GM13976 (cell line): ENCODE results near the gene PKIG.
A peak's percentile ranks its signal among the peaks of the same experiment; 100 is the strongest.
"Not testable (repeated sequence)": the region's sequence is repeated elsewhere in the genome, so short reads cannot be mapped to it uniquely, and the experiment has no call there.

ENCODE experiments used
- DNase-seq: peaks from one replicate; pipeline ENCODE4 v3.0.0; 2012; ENCODE audit warnings: low spot score
- in situ Hi-C: fragments of 300-500 bp; cut with MboI; formaldehyde crosslinking; loops from one replicate; pipeline ENCODE4 v1.12.0; 2022; ENCODE audit warnings: low sequenced_read_pairs, mixed read lengths, inconsistent platforms; ENCODE audit not compliant: unreplicated experiment
- TF ChIP-seq, protein P1 (sequence below): IDR thresholded peaks from 2 replicates; pipeline ENCODE4 v1.5.1; 2012; ENCODE audit warnings: borderline replicate concordance, mild to moderate bottlenecking; ENCODE audit not compliant: insufficient read depth; ENCODE audit errors: extremely low read depth, missing control alignments, control extremely low read depth

Gene PKIG

DNA sequence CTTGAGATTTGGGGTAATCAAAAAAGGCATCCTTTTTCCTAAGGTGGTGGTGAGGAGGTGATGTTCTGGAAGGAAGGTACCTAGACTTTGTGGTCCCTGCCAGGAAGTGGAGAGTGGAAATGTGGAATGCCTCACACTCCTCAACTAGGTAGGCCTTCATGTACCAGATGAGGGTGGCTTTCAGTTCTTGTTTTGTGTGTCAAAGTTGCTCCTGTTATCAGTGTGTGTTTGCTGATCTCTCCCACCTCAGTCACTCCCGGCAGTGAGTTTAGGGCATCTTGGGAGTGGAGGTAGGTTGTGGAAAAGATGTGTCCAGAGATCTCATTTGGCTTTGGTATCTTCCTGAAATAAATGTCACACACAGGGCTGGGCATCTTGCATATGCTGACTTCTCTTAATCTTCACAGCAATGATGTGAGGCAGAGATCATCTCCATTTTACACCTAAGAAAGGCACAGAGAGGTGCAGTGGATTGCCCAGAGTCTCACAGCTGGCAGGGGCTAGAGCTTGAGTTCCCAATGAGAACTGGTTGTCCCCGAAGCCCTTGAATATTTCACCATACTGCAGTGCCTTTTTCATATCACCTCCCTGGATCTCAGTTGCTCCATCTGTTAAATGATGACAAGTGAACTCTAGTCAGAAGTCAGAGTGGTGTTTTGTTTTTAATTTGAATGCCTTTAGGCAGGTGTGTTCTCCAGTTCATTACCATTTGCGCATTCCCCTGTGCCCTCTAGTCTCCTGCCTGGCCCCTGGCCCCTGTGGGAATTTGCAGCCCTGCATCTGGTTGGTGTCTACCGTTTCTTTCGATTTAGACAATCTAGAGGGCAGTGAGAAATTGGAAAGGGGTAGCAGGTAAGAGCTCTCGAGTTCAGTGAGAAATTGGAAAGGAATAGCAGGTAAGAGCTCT, 2.9 kb downstream of the PKIG start:
- TF ChIP-seq, protein P1, sequence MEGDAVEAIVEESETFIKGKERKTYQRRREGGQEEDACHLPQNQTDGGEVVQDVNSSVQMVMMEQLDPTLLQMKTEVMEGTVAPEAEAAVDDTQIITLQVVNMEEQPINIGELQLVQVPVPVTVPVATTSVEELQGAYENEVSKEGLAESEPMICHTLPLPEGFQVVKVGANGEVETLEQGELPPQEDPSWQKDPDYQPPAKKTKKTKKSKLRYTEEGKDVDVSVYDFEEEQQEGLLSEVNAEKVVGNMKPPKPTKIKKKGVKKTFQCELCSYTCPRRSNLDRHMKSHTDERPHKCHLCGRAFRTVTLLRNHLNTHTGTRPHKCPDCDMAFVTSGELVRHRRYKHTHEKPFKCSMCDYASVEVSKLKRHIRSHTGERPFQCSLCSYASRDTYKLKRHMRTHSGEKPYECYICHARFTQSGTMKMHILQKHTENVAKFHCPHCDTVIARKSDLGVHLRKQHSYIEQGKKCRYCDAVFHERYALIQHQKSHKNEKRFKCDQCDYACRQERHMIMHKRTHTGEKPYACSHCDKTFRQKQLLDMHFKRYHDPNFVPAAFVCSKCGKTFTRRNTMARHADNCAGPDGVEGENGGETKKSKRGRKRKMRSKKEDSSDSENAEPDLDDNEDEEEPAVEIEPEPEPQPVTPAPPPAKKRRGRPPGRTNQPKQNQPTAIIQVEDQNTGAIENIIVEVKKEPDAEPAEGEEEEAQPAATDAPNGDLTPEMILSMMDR = no peak
- DNase-seq = no peak
- in situ Hi-C loops = no loop called here

DNA sequence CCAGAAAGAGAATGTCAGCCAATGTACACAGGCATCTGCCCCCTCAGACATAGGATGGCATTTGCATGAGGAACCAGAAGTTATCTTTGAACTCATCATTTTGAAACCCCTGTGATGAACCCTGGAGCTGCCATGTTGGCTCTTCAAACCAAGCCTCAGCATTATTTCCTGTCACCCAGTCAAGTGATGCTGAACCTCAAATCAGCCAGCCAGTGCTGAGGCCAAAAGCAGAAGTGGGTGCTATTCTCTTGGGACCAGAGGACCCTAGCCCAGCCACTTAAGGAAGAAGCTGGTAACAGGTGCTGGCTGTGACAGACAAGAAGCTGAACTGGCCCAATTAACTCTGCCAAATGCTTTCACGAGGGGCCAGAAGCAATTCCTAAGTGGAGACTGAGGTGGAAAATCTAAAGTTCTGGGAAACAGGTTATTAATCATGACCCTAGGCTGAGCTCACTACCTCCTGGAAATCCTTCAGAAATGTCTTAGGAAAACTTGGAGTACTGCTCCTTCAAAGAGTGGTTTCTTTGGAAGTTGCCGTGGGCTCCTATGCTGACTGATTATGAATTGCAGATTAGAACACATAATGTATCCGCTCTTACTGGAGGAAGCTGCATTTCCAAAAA, 4.0 kb downstream of the PKIG start:
- TF ChIP-seq, protein P1 = no peak
- peak; percentile 42 for DNase-seq
- in situ Hi-C loops = no loop called here

DNA sequence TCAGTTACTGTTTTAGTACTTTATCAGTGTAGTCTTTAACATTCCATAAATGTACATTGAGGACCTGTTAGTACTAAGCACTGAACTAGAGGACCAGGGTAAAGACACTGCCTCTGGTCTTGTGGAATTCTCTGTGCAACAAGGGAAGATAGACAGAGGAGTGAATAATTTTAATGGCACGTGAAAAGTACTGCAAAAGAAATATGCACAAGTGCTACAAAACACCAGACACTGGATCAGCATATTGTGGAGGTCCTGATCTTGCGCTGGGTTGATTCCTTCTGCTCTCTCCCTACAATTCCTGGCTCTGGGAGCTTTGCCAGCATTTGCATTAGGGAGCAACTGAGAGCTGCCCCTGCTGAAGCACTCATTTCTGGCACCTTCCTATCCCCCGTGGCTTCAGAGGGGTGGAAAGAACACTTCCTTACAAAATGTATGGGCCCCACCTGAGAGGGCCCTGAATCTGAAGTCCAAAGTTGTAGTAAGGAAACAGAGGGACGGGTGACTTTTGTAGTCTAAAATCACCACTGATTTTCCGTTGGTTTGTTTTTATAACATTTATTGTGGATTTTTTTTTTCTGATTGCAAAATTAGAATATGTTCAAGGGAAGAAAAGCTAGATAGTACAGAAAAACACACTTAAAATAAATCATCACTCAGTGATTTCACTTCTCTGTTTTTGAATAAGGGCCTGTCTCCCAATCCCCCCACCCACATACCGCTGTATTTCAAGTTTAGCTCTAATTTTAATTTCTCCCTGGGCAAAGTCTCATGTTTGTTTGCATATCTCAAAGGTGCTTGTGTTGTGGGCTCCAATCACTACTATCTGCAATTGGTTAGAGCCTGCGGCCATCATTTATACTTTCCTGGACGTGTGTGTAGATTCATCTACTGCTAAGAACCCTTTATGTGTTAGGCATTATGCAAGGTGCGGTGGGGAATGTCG, 4.9 kb downstream of the PKIG start:
- TF ChIP-seq, protein P1 = no peak
- no peak for DNase-seq
- in situ Hi-C loops = no loop called here

DNA sequence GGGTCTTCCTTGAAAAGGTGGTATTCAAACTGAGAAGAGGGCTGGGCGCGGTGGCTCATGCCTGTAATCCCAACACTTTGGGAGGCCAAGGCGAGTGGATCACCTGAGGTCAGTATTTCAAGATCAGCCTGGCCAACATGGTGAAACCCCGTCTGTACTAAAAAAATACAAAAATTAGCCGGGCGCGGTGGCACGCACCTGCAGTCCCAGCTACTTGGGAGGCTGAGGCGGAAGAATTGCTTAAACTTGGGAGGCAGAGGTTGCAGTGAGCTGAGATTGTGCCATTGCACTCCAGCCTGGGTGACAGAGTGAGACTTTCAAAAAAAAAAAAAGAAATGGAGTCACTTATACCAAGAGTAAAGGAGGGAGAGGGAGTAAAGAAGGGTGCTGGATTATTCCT, 5.9 kb downstream of the PKIG start:
- in situ Hi-C loops, DNase-seq: not testable (repeated sequence)

DNA sequence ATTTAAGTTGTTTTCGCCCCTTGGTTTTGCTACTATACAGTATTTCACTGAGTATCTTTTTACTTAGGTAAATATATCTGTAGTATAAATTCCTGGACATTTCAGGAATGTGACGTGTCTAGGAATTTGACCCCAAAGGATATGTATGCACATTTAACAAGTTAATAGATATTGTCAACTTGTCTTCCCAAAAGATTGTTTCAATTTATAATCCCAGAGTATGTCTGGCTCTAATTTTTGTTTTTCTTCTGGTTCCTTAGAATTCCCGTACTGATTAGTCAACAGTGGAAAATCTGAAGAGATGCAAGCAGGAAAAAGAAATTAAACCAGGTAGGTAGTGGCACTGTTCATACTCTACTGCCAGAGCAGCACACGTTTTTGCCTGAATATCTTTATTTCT, 7.2 kb downstream of the PKIG start:
- no peak for DNase-seq
- in situ Hi-C loops = no loop called here
- TF ChIP-seq, protein P1 = no peak

DNA sequence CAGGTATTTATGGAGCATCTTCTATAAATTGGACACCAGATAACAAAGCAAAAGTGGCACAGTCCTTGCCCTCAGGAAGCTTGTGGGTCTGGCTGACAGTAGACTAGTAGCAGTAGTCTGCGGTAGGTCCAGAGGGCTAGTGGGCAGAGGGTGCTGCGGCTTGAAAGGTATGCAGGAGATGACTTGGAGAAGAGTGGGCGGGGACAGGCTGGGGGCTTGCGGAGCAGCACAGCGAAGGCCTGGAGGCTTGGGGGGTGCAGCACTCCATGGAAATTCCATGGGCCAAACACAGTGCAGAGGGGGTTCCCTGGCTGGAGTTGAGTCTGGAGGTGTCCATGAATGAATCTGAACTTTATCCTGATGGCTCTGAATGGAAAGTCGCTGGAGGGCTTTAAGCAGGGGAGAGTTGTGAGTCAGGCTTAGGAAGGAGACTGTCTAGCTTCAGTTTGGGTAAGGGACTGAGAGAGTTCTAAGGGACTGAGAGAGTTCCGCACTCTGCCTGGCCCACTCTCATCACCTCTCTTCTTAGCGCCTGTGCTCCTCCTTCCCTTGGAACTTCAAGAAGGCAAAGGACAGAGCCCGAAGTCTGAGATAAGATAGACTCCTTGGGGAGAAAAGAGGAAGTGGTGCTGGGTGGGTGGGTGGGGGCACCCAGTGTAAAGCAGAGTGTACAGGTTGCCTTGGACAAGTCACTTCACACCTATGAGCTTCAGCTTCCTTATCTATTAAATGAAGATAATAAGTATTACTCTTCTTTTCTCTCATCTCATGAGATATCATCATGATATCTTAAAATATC, 8.8 kb downstream of the PKIG start:
- in situ Hi-C loops = no loop called here
- no peak for DNase-seq
- TF ChIP-seq, protein P1 = no peak
